Uterus (tissue), 4 donors: ENCODE measurements around the gene PLCL1. TPM values are rescaled to one million over a fixed set of nuclear protein-coding genes. Genes with fewer than 3 reads are reported as not detected.

ENCODE experiments used
- DNase-seq, 2 donors: peaks; one replicate each; pipeline ENCODE4 v3.0.0-alpha.2; 2019 to 2020
- H3K27ac ChIP-seq, 2 donors: fragments of 200-600 bp; sonication (generic); 1 replicate in 1 of 2; 2 replicates in 1 of 2; pipeline ENCODE4 v1.5.1; 2016 to 2018
- H3K27me3 ChIP-seq, 2 donors: fragments of 200-600 bp; sonication (generic); one replicate each; pipeline ENCODE4 v1.5.1; 2018 to 2019; ENCODE audit warnings: control low read depth in 1 of 2
- H3K36me3 ChIP-seq, 2 donors: fragments of 200-600 bp; sonication (generic); one replicate each; pipeline ENCODE4 v1.5.1; 2019; ENCODE audit warnings: control low read depth in 1 of 2
- H3K4me1 ChIP-seq, 2 donors: fragments of 200-600 bp; sonication (generic); one replicate each; pipeline ENCODE4 v1.5.1; 2018 to 2019; ENCODE audit warnings: control low read depth in 1 of 2
- H3K4me3 ChIP-seq, 2 donors: fragments of 200-600 bp; sonication (generic); 1 replicate in 1 of 2; 2 replicates in 1 of 2; pipeline ENCODE4 v1.5.1; 2018 to 2019; ENCODE audit warnings: mild to moderate bottlenecking in 1 of 2
- H3K9me3 ChIP-seq, 2 donors: fragments of 200-600 bp; sonication (generic); one replicate each; pipeline ENCODE4 v1.5.1; 2019; ENCODE audit warnings: control low read depth in 1 of 2
- CTCF ChIP-seq, 4 experiments: fragments of 200-600 bp in 2 of 4; fragments of 450-650 bp in 2 of 4; sonication (generic) in 2 of 4; IDR thresholded peaks; one replicate each; pipeline ENCODE4 v1.5.1; 2016 to 2019; ENCODE audit warnings: antibody characterized with exemption in 4 of 4, mild to moderate bottlenecking in 2 of 4, moderate library complexity in 1 of 4
- POLR2A ChIP-seq, 2 donors: fragments of 450-650 bp; IDR thresholded peaks; one replicate each; pipeline ENCODE4 v1.6.1; 2016; ENCODE audit warnings: antibody characterized with exemption in 2 of 2, mild to moderate bottlenecking in 1 of 2, moderate library complexity in 1 of 2
- intact Hi-C: fragments of 100-400 bp; cut with DNase I; formaldehyde crosslinking; loops from one replicate; pipeline ENCODE4 v1.15.1; 2023; ENCODE audit warnings: low total_unique reads
- total RNA-seq, 4 donors: library from RNA; depleted of rRNA in 3 of 4; stranded (reverse); fragments of >200 nt in 3 of 4; gene quantifications; one replicate each; pipeline versions ENCODE4 v1.1.0 to v1.2.4, GENCODE V29; 2014 to 2023
- donor health status: DM: yes; HTN: yes; CAD: no.

The PLCL1 gene
- total RNA-seq, 4 donors from 2014 or later = 7.3 to 32.5 (median 15.0) TPM

- intact Hi-C loops = no loop called here
- no peak for TF ChIP-seq CTCF (IDR thresholded peaks at IDR 0.05)
- TF ChIP-seq POLR2A (IDR thresholded peaks at IDR 0.05) = no peak
- Histone ChIP-seq H3K4me3 (no peak overlapping the region), H3K36me3 (no peaks in the 10 kb centered on the region), H3K4me1 (no peaks in the 10 kb centered on the region), H3K27me3 (no peaks in the 10 kb centered on the region), H3K9me3 (no peaks in the 10 kb centered on the region), H3K27ac (no peak overlapping the region)
- DNase-seq = no peak
Observed at GRCh38 chr2:198080879-198081765, 276.7 kb downstream of the PLCL1 start.

GRCh38 chr2:198084156-198084555 is 279.8 kb downstream of the PLCL1 start:
- H3K36me3 ChIP-seq = no peaks in the 10 kb centered on the region
- no peaks in the 10 kb centered on the region for H3K27me3 ChIP-seq
- no peaks in the 10 kb centered on the region for H3K9me3 ChIP-seq
- no peak for DNase-seq
- no peak overlapping the region for H3K27ac ChIP-seq
- intact Hi-C loops = no loop called here
- H3K4me3 ChIP-seq = no peak overlapping the region
- TF ChIP-seq POLR2A (IDR thresholded peaks at IDR 0.05) (no peak), CTCF (IDR thresholded peaks at IDR 0.05) (no peak)
- no peaks in the 10 kb centered on the region for H3K4me1 ChIP-seq

DNA sequence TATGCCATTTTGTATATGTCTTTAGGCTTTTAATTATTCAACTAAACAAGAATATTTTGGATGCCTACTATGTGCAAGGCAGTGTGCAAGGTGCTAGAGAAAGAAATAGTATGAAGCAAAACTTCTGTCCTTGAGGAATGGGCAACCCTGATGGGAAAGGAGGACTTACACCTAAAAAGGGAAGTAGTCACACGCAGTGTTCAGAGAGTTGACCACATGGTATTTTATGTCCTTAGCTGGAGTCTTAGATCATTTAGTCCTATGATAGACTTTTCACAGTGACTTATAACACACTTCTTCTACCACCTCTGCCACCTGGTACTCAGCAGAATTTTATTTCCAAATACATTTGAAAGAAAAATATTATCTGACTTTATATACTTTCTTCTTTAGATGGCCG is 291.6 kb downstream of the PLCL1 start:
- no peaks in the 10 kb centered on the region for H3K36me3 ChIP-seq
- H3K27ac ChIP-seq = no peak overlapping the region
- no peak overlapping the region for H3K4me3 ChIP-seq
- intact Hi-C loops = no loop called here
- no peak for TF ChIP-seq POLR2A (IDR thresholded peaks at IDR 0.05)
- H3K27me3 ChIP-seq = no peaks in the 10 kb centered on the region
- no peaks in the 10 kb centered on the region for H3K9me3 ChIP-seq
- H3K4me1 ChIP-seq = no peaks in the 10 kb centered on the region
- no peak for DNase-seq

GRCh38 chr2:198096965-198097364 is 292.6 kb downstream of the PLCL1 start:
- H3K27me3 ChIP-seq = no peaks in the 10 kb centered on the region
- no peaks in the 10 kb centered on the region for H3K4me1 ChIP-seq
- DNase-seq = no peak
- no peak overlapping the region for H3K27ac ChIP-seq
- no peaks in the 10 kb centered on the region for H3K9me3 ChIP-seq
- H3K4me3 ChIP-seq = no peak overlapping the region
- intact Hi-C loops = no loop called here
- no peaks in the 10 kb centered on the region for H3K36me3 ChIP-seq
- no peak for TF ChIP-seq CTCF (IDR thresholded peaks at IDR 0.05)
- no peak for TF ChIP-seq POLR2A (IDR thresholded peaks at IDR 0.05)

DNA sequence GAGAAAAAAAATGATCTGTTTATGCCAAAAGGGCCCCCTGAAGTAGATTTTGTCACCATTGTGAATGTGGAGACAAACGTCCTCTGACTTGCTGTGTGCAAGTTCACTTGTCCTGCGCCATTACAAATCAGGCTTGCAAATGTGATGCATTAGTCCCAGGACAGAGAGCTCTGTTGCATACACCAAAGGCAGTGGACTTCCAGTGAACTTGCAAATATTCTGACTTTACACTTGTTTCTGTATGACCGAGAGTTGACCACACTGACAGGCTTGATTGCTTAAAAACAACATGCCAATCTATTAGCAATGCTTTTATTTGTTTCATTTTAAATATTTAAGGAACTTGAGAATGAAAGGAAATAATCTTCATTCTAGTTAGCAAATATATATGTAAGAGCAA is 293.2 kb downstream of the PLCL1 start:
- H3K27me3 ChIP-seq = no peaks in the 10 kb centered on the region
- H3K4me3 ChIP-seq = no peak overlapping the region
- H3K4me1 ChIP-seq = no peaks in the 10 kb centered on the region
- H3K36me3 ChIP-seq = no peaks in the 10 kb centered on the region
- H3K9me3 ChIP-seq = no peaks in the 10 kb centered on the region
- DNase-seq = no peak
- no peak overlapping the region for H3K27ac ChIP-seq
- intact Hi-C loops = no loop called here
- TF ChIP-seq CTCF (IDR thresholded peaks at IDR 0.05) = no peak
- TF ChIP-seq POLR2A (IDR thresholded peaks at IDR 0.05) = no peak
